Measurements from ENCODE around the gene DNAAF8. TPM values are rescaled to one million over a fixed set of nuclear protein-coding genes. Genes with fewer than 3 reads are reported as not detected.

DNAAF8 gene
- total and polyA plus RNA-seq, 2 experiments from 2014 or later: 0.07 to 0.77 TPM

DNA sequence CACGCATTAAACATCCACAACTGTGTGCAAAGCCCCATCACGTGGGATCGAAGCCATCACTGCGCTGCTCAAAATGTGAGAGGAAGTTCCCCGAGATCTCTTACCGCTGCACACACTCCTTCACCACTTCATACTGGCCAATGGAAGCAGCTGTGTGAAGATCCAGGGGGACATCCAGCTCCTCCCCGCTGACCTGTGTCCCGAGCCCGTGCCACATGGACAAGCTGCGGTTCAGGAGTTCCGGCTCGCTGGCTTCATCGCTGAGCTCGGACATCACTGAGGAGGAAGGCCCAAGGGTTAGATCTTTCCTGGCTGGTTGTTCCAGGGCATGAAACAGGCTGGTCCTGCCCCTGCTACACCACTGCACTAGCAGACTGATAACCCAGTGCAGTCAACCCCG is 4.5 kb upstream of the DNAAF8 start:
- TF ChIP-seq, protein P1, sequence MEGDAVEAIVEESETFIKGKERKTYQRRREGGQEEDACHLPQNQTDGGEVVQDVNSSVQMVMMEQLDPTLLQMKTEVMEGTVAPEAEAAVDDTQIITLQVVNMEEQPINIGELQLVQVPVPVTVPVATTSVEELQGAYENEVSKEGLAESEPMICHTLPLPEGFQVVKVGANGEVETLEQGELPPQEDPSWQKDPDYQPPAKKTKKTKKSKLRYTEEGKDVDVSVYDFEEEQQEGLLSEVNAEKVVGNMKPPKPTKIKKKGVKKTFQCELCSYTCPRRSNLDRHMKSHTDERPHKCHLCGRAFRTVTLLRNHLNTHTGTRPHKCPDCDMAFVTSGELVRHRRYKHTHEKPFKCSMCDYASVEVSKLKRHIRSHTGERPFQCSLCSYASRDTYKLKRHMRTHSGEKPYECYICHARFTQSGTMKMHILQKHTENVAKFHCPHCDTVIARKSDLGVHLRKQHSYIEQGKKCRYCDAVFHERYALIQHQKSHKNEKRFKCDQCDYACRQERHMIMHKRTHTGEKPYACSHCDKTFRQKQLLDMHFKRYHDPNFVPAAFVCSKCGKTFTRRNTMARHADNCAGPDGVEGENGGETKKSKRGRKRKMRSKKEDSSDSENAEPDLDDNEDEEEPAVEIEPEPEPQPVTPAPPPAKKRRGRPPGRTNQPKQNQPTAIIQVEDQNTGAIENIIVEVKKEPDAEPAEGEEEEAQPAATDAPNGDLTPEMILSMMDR (IDR thresholded peaks at IDR 0.05; ENCODE audit: low read depth, low read length): no peak

DNA sequence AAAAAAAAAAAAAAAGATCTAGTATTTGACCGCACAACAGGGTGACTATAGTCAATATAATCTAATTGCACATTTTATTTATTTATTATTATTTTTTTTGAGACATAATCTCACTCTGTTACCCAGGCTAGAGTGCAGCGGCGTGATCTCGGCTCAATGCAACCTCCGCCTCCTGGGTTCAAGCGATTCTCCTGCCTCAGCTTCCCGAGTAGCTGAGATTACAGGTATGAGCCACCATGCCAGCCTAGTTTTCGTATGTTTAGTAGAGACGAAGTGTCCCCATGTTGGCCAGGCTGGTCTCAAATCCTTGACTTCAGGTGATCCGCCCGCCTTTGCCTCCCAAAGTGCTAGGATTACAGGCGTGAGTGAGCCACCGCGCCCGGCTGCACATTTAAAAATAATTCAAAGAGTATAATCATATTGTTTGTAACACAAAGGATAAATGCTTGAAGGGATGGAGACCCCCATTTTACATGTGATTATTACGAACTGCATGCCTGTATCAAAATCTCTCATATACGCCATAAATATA is 1.1 kb upstream of the DNAAF8 start:
- Histone ChIP-seq H3K36me3 (peaks cover 2% of the 10 kb centered on the region), H3K27me3 (no peaks in the 10 kb centered on the region), H3K4me1 (ENCODE audit: low read depth) (no peaks in the 10 kb centered on the region), H3K4me3 (peak overlapping the region; percentile 70), H3K27ac (no peak overlapping the region), H3K9me3 (ENCODE audit: low read depth) (no peaks in the 10 kb centered on the region)
- no peak for DNase-seq (ENCODE audit: low read depth in 1 of 2, low spot score in 1 of 2)
- TF ChIP-seq, protein P1 (IDR thresholded peaks at IDR 0.05; ENCODE audit: low read depth, low read length): no peak

More for the DNA sequence above, 4.5 kb upstream of the DNAAF8 start:
- H3K36me3 ChIP-seq: peaks cover 8% of the 10 kb centered on the region
- no peak for DNase-seq (ENCODE audit: low read depth in 1 of 2, low spot score in 1 of 2)
- H3K27me3 ChIP-seq: no peaks in the 10 kb centered on the region
- no peaks in the 10 kb centered on the region for H3K4me1 ChIP-seq (ENCODE audit: low read depth)
- no peak overlapping the region for H3K4me3 ChIP-seq
- no peaks in the 10 kb centered on the region for H3K9me3 ChIP-seq (ENCODE audit: low read depth)
- H3K27ac ChIP-seq: no peak overlapping the region

DNA sequence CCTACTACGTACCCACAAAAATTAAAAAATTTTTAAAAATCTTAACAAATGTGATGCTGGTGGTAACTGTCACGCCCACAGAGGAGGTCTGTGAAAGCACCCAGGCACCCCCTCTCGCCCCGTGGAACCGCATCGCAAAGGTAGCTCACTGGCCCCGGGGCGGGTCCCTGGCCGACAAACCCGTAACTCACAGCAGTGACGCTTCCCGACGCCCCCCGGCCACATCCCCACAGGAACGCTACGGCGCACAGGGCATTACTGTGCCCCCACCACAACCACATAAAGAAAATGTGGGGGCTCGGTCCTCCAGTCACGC is 632 bp upstream of the DNAAF8 start:
- H3K27me3 ChIP-seq: no peaks in the 10 kb centered on the region
- peak overlapping the region; percentile 70 for H3K4me3 ChIP-seq
- no peaks in the 10 kb centered on the region for H3K4me1 ChIP-seq (ENCODE audit: low read depth)
- no peak for DNase-seq (ENCODE audit: low read depth in 1 of 2, low spot score in 1 of 2)
- peaks cover 2% of the 10 kb centered on the region for H3K36me3 ChIP-seq
- no peaks in the 10 kb centered on the region for H3K9me3 ChIP-seq (ENCODE audit: low read depth)
- TF ChIP-seq, protein P1 (IDR thresholded peaks at IDR 0.05; ENCODE audit: low read depth, low read length): no peak
- peak overlapping the region; percentile 79 for H3K27ac ChIP-seq

DNA sequence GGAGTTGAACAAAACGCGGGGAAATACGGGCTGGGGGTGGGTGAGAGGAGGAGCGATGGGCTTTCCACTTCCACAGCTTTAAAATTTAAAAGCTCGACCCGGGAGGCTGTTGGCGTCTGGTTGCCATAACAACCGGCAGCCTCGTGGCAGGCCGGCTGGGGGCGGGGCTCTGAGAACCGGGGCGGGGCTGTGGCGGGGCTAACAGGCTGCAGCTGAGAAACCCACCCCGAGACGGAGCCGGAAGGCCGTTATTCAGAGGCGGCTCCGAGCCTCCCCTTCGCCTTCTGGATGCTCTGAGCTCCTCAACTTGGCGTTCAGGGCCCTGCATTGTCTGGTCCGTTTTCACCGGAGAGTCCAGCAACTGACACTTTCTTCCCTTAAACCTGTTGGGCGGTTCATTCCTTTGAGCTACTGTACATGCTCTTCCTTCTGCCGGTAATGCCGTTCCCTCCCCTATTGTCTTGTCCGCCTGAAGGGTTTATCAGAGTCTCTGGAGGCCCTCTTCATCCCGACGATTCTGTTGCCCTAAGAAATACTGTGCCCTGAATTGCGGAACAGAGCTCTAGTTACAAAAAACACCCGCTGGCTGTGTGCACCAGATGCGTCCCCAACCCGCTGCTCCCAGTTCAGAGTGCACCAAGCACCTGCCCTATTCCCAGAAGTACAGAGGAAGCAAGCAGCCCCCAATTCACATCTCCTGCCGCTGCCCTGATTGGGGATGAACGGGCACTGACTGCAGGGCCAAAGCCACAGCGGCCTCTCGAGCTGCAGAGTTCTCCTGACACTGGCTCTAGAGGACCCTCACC is 596 bp downstream of the DNAAF8 start:
- Histone ChIP-seq H3K27ac (peak overlapping the region; percentile 79), H3K4me1 (ENCODE audit: low read depth) (no peaks in the 10 kb centered on the region), H3K27me3 (no peaks in the 10 kb centered on the region), H3K9me3 (ENCODE audit: low read depth) (no peaks in the 10 kb centered on the region), H3K36me3 (no peaks in the 10 kb centered on the region), H3K4me3 (peak overlapping the region; percentile 70)
- DNase-seq (ENCODE audit: low read depth in 1 of 2, low spot score in 1 of 2): peak; percentile 88 to 93
- TF ChIP-seq, protein P1 (IDR thresholded peaks at IDR 0.05; ENCODE audit: low read depth, low read length): no peak

DNA sequence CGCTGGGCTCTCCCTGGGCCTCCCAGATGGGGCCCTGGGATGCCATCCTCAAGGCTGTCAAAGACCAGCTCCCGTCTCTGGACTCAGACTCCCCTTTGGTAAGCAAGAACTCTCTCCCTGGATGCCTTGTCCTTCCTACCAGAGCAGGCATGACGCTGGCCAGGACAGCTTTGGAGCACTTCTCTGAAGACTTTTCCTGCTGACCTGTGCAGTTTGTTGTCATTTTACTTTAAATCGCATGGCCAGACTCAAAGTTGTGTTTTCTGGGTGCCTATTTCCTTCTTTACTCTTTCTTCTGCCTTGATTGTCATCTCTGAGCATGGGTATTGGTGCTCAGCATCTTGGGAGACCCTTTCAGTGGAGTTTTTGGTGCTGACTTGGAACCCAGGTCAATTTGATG is 2.2 kb downstream of the DNAAF8 start:
- H3K4me1 ChIP-seq (ENCODE audit: low read depth): no peaks in the 10 kb centered on the region
- no peak overlapping the region for H3K4me3 ChIP-seq
- no peak overlapping the region for H3K27ac ChIP-seq
- no peak for DNase-seq (ENCODE audit: low read depth in 1 of 2, low spot score in 1 of 2)
- TF ChIP-seq, protein P1 (IDR thresholded peaks at IDR 0.05; ENCODE audit: low read depth, low read length): no peak
- H3K27me3 ChIP-seq: no peaks in the 10 kb centered on the region
- H3K9me3 ChIP-seq (ENCODE audit: low read depth): no peaks in the 10 kb centered on the region
- H3K36me3 ChIP-seq: no peaks in the 10 kb centered on the region
